Eye (tissue), 1 donor: ENCODE data around the gene TOB1.

ENCODE experiments used
- DNase-seq: peaks from one replicate; pipeline ENCODE4 v3.0.0-alpha.2; 2015

Gene TOB1

GRCh38 chr17:50844117-50844700 lies 21.9 kb downstream of the TOB1 start:
- no peak for DNase-seq

- no peak for DNase-seq
These were observed 22.8 kb downstream of the TOB1 start for GRCh38 chr17:50843150-50843905.

- DNase-seq: no peak
These were observed 23.5 kb downstream of the TOB1 start for GRCh38 chr17:50842506-50843149.

GRCh38 chr17:50841949-50842354 lies 24.2 kb downstream of the TOB1 start:
- DNase-seq: peak; percentile 94

GRCh38 chr17:50841277-50841948 lies 24.7 kb downstream of the TOB1 start:
- DNase-seq: no peak

GRCh38 chr17:50840311-50840851 lies 25.8 kb downstream of the TOB1 start:
- DNase-seq: peak; percentile 50

- DNase-seq: no peak
These were observed 26.4 kb downstream of the TOB1 start for GRCh38 chr17:50839591-50840310.

- DNase-seq: no peak
These were observed 27.9 kb downstream of the TOB1 start for GRCh38 chr17:50837980-50838954.

- no peak for DNase-seq
These were observed 28.7 kb downstream of the TOB1 start for GRCh38 chr17:50837286-50837979.

- DNase-seq: no peak
These were observed 29.3 kb downstream of the TOB1 start for GRCh38 chr17:50836826-50837225.

- no peak for DNase-seq
These were observed 30.6 kb downstream of the TOB1 start, which contains the start of gene WFIKKN2 for GRCh38 chr17:50835301-50836234. Gene WFIKKN2, plus strand, starts transcription at chr17:50835586. Its CDS starts 352 bp downstream, at chr17:50835938.

- DNase-seq: peak; percentile 77
These were observed 31.5 kb downstream of the TOB1 start for GRCh38 chr17:50834429-50835300.

- peak; percentile 93 for DNase-seq
These were observed 32.4 kb downstream of the TOB1 start for GRCh38 chr17:50833510-50834428.

- DNase-seq: peak; percentile 67
These were observed 33.2 kb downstream of the TOB1 start for GRCh38 chr17:50832864-50833381.

GRCh38 chr17:50832267-50832863 lies 33.8 kb downstream of the TOB1 start:
- no peak for DNase-seq

GRCh38 chr17:50831471-50831928 lies 34.7 kb downstream of the TOB1 start:
- DNase-seq: peak; percentile 72
